Duodenal mucosa (tissue), 2 donors: ENCODE measurements around the gene METTL13.
"Not testable (repeated sequence)": the region's sequence is repeated elsewhere in the genome, so short reads cannot be mapped to it uniquely, and the experiment has no call there.

Source experiments
- H3K27ac ChIP-seq: one replicate; pipeline ENCODE4 v1.7.0; 2013; ENCODE audit warnings: low read depth, low read length
- H3K27me3 ChIP-seq, 2 donors: one replicate each; pipeline ENCODE4 v1.7.0; 2013; ENCODE audit warnings: low read length in 2 of 2, control low read depth in 1 of 2; ENCODE audit not compliant: insufficient read depth in 2 of 2, control insufficient read depth in 1 of 2
- H3K36me3 ChIP-seq, 2 donors: one replicate each; pipeline ENCODE4 v1.7.0; 2013; ENCODE audit warnings: low read length in 2 of 2, control low read depth in 1 of 2; ENCODE audit not compliant: insufficient read depth in 2 of 2, control insufficient read depth in 1 of 2
- H3K4me1 ChIP-seq, 2 donors: one replicate each; pipeline ENCODE4 v1.7.0; 2013; ENCODE audit warnings: low read length in 2 of 2, control low read depth in 1 of 2; ENCODE audit not compliant: insufficient read depth in 2 of 2, control insufficient read depth in 1 of 2
- H3K4me3 ChIP-seq, 2 donors: one replicate each; pipeline ENCODE4 v1.7.0; 2013; ENCODE audit warnings: low read length in 2 of 2, low read depth in 1 of 2
- H3K9ac ChIP-seq, 2 donors: one replicate each; pipeline ENCODE4 v1.7.0; 2013; ENCODE audit warnings: low read length in 2 of 2, low read depth in 1 of 2
- H3K9me3 ChIP-seq, 2 donors: one replicate each; pipeline ENCODE4 v1.7.0; 2013; ENCODE audit warnings: low read length in 2 of 2, control low read depth in 1 of 2; ENCODE audit not compliant: control insufficient read depth in 1 of 2

METTL13 gene

GRCh38 chr1:171790318-171790717 lies 8.9 kb downstream of the METTL13 start:
- no peaks in the 10 kb centered on the region for H3K4me1 ChIP-seq
- H3K9ac ChIP-seq: no peak overlapping the region
- H3K27me3 ChIP-seq: no peaks in the 10 kb centered on the region
- no peak overlapping the region for H3K27ac ChIP-seq
- H3K9me3 ChIP-seq: no peaks in the 10 kb centered on the region
- no peak overlapping the region for H3K4me3 ChIP-seq
- H3K36me3 ChIP-seq: peaks cover 67 to 97% of the 10 kb centered on the region in 2 donors

- Histone ChIP-seq H3K9ac (no peak overlapping the region), H3K27ac (no peak overlapping the region)
These were observed 11.4 kb downstream of the METTL13 start for GRCh38 chr1:171792656-171793369.

GRCh38 chr1:171793636-171794035 lies 12.2 kb downstream of the METTL13 start:
- H3K36me3 ChIP-seq: peaks cover 56 to 96% of the 10 kb centered on the region in 2 donors
- no peak overlapping the region for H3K9ac ChIP-seq
- no peaks in the 10 kb centered on the region for H3K4me1 ChIP-seq
- H3K27ac ChIP-seq: no peak overlapping the region
- no peak overlapping the region for H3K4me3 ChIP-seq
- H3K27me3 ChIP-seq: no peaks in the 10 kb centered on the region
- H3K9me3 ChIP-seq: no peaks in the 10 kb centered on the region

More at GRCh38 chr1:171792656-171793369, 11.4 kb downstream of the METTL13 start:
- no peak overlapping the region for H3K4me3 ChIP-seq
- no peaks in the 10 kb centered on the region for H3K4me1 ChIP-seq
- peaks cover 62 to 97% of the 10 kb centered on the region in 2 donors for H3K36me3 ChIP-seq
- no peaks in the 10 kb centered on the region for H3K9me3 ChIP-seq
- no peaks in the 10 kb centered on the region for H3K27me3 ChIP-seq

- H3K4me3 ChIP-seq: no peak overlapping the region
- no peaks in the 10 kb centered on the region for H3K9me3 ChIP-seq
- H3K27ac ChIP-seq: no peak overlapping the region
- H3K36me3 ChIP-seq: peaks cover 51 to 91% of the 10 kb centered on the region in 2 donors
- H3K4me1 ChIP-seq: no peaks in the 10 kb centered on the region
- no peaks in the 10 kb centered on the region for H3K27me3 ChIP-seq
- H3K9ac ChIP-seq: no peak overlapping the region
These were observed 12.6 kb downstream of the METTL13 start for GRCh38 chr1:171794085-171794484.

GRCh38 chr1:171796592-171796991 lies 15.1 kb downstream of the METTL13 start:
- peaks cover 39 to 68% of the 10 kb centered on the region in 2 donors for H3K36me3 ChIP-seq

GRCh38 chr1:171798311-171798710 lies 16.9 kb downstream of the METTL13 start:
- H3K4me3 ChIP-seq: no peak overlapping the region
- no peak overlapping the region for H3K9ac ChIP-seq
- no peaks in the 10 kb centered on the region for H3K27me3 ChIP-seq
- H3K4me1 ChIP-seq: peaks cover 8 to 18% of the 10 kb centered on the region in 2 donors
- H3K27ac ChIP-seq: no peak overlapping the region
- H3K9me3 ChIP-seq: no peaks in the 10 kb centered on the region
- H3K36me3 ChIP-seq: peaks cover 30 to 51% of the 10 kb centered on the region in 2 donors

More at GRCh38 chr1:171796592-171796991, 15.1 kb downstream of the METTL13 start:
- H3K27me3 ChIP-seq: no peaks in the 10 kb centered on the region
- H3K4me1 ChIP-seq: peaks cover 8 to 15% of the 10 kb centered on the region in 2 donors
- no peaks in the 10 kb centered on the region for H3K9me3 ChIP-seq
- H3K4me3 ChIP-seq: no peak overlapping the region
- no peak overlapping the region for H3K27ac ChIP-seq
- H3K9ac ChIP-seq: no peak overlapping the region

- Histone ChIP-seq H3K27ac (no peak overlapping the region), H3K27me3 (no peaks in the 10 kb centered on the region), H3K36me3 (peaks cover 29 to 46% of the 10 kb centered on the region in 2 donors), H3K4me1 (peaks cover 8 to 18% of the 10 kb centered on the region in 2 donors), H3K4me3 (no peak overlapping the region), H3K9me3 (no peaks in the 10 kb centered on the region), H3K9ac (no peak overlapping the region)
These were observed 17.3 kb downstream of the METTL13 start for GRCh38 chr1:171798765-171799164.

GRCh38 chr1:171799166-171799565 lies 17.7 kb downstream of the METTL13 start:
- H3K36me3 ChIP-seq: peaks cover 25 to 42% of the 10 kb centered on the region in 2 donors
- no peaks in the 10 kb centered on the region for H3K9me3 ChIP-seq
- no peak overlapping the region for H3K4me3 ChIP-seq
- no peaks in the 10 kb centered on the region for H3K27me3 ChIP-seq
- H3K9ac ChIP-seq: no peak overlapping the region
- peaks cover 8 to 18% of the 10 kb centered on the region in 2 donors for H3K4me1 ChIP-seq
- H3K27ac ChIP-seq: no peak overlapping the region

- H3K27me3 ChIP-seq, H3K9me3 ChIP-seq, H3K9ac ChIP-seq, H3K4me3 ChIP-seq, H3K27ac ChIP-seq: not testable (repeated sequence)
- Histone ChIP-seq H3K36me3 (peaks cover 23 to 37% of the 10 kb centered on the region in 2 donors), H3K4me1 (peaks cover 8 to 18% of the 10 kb centered on the region in 2 donors)
These were observed 18.2 kb downstream of the METTL13 start for GRCh38 chr1:171799698-171800097.

GRCh38 chr1:171800342-171800741 lies 18.9 kb downstream of the METTL13 start:
- H3K9ac ChIP-seq: no peak overlapping the region
- H3K4me1 ChIP-seq: peaks cover 8 to 18% of the 10 kb centered on the region in 2 donors
- no peak overlapping the region for H3K4me3 ChIP-seq
- H3K27me3 ChIP-seq: no peaks in the 10 kb centered on the region
- H3K36me3 ChIP-seq: peaks cover 19 to 31% of the 10 kb centered on the region in 2 donors
- H3K9me3 ChIP-seq: no peaks in the 10 kb centered on the region
- H3K27ac ChIP-seq: no peak overlapping the region
